ENCODE results near the gene FOXO6.

Gene FOXO6

DNA sequence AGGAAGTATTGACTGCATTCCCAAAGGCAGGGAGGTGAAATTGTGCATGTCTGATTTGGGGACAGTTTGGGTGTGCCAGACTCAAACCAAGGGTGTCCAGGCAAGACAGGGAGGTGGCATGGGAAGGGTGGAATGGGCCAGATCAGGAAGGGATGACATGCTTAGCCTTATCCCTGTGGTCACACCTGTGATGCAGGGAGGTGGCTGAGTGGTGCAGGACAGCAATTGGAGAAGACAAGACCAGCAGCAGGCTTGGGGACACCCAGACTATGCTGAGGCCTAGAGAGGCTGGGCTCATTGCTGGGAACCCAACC, 4.0 kb downstream of the FOXO6 start:
- Histone ChIP-seq H3K4ac (ENCODE audit: low read length) (peak overlapping the region; percentile 78), H2BK120ac (ENCODE audit: low read depth, low read length) (peak overlapping the region; percentile 97), H3K4me2 (ENCODE audit: insufficient read depth, low read length, poor library complexity, severe bottlenecking) (no peak overlapping the region), H2AK5ac (ENCODE audit: low read depth, low read length) (peak overlapping the region; percentile 96), H3K4me1 (ENCODE audit: control insufficient read depth in 2 of 2, insufficient read depth in 1 of 2, low read depth in 1 of 2, low read length in 2 of 2) (peaks cover 12 to 31% of the 10 kb centered on the region in 2 donors), H3K23ac (ENCODE audit: low read depth, low read length, poor library complexity) (peak overlapping the region; percentile 87), H3K9me3 (replicated peaks in 1 of 2; ENCODE audit: control insufficient read depth in 2 of 2, insufficient read depth in 1 of 2, low read depth in 1 of 2, low read length in 2 of 2) (peaks cover 0 to 2% of the 10 kb centered on the region in 2 donors), H3K27me3 (ENCODE audit: control insufficient read depth in 3 of 3, insufficient read depth in 3 of 3, low read depth in 1 of 3, low read length in 3 of 3) (peaks cover 10 to 80% (median 58%) of the 10 kb centered on the region in 3 experiments), H3K9ac (ENCODE audit: low read depth, low read length, poor library complexity) (no peak overlapping the region), H3K27ac (replicated peaks; ENCODE audit: low read length) (no peak overlapping the region), H3K4me3 (ENCODE audit: low read length in 2 of 2) (no peak overlapping the region), H4K8ac (ENCODE audit: low read depth, low read length) (no peak overlapping the region), H3K36me3 (replicated peaks in 1 of 2; ENCODE audit: control insufficient read depth in 2 of 2, insufficient read depth in 2 of 2, low read length in 2 of 2) (no peaks in the 10 kb centered on the region), H2BK5ac (ENCODE audit: low read length) (peak overlapping the region; percentile 62), H2AFZ (ENCODE audit: low read length) (no peak overlapping the region), H2BK15ac (ENCODE audit: low read length) (peak overlapping the region; percentile 81), H3K79me1 (ENCODE audit: low read depth, low read length) (no peaks in the 10 kb centered on the region), H3K18ac (ENCODE audit: low read length) (peak overlapping the region; percentile 92), H3K14ac (ENCODE audit: low read length) (no peak overlapping the region), H4K91ac (ENCODE audit: low read depth, low read length, poor library complexity) (no peak overlapping the region), H2BK12ac (ENCODE audit: low read length) (peak overlapping the region; percentile 92)
- no peak for DNase-seq (ENCODE audit: low spot score)

DNA sequence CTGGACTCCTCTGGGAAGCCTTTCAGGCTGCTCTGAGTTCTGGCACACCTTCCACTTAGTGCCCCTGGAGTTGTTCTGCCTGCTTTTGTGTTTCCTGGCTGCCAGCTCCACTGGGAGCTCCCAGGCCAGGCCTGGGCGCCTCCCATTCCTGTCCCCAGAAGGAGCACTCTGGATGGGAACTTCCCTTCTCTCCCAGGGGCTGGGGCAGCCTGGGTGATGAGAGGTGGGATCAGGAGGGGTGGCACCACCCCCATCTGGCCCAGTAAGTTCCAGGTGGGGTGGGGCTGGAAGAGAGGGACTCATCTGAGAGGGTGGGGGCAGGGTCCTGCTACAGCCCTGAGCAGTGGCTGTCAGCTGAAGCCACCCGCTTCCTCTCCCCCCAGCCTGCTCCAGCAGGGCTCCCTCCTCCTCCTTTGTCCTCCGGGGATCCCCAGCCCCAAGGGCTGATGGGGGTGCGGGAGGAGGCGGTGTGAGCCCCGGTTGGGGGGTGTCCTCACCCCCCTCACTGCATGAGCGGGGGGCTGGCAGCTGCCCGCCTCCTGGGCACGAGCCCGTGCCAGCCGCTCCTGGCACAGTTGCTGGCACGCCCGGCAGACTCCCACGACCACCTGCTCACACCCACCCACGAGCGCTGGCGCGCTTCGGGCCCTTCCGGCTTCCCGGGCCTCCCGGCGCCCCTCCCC, 4.7 kb downstream of the FOXO6 start:
- Histone ChIP-seq H3K4me3 (ENCODE audit: low read length in 2 of 2) (peak overlapping the region in 1 of 2 donors; percentile 47), H3K9me3 (replicated peaks in 1 of 2; ENCODE audit: control insufficient read depth in 2 of 2, insufficient read depth in 1 of 2, low read depth in 1 of 2, low read length in 2 of 2) (peaks cover 0 to 2% of the 10 kb centered on the region in 2 donors), H2BK120ac (ENCODE audit: low read depth, low read length) (peak overlapping the region; percentile 97), H2BK12ac (ENCODE audit: low read length) (peak overlapping the region; percentile 73), H2AFZ (ENCODE audit: low read length) (peak overlapping the region; percentile 61), H3K4ac (ENCODE audit: low read length) (peak overlapping the region; percentile 53), H4K91ac (ENCODE audit: low read depth, low read length, poor library complexity) (no peak overlapping the region), H3K79me1 (ENCODE audit: low read depth, low read length) (no peaks in the 10 kb centered on the region), H3K9ac (ENCODE audit: low read depth, low read length, poor library complexity) (peak overlapping the region; percentile 81), H4K8ac (ENCODE audit: low read depth, low read length) (no peak overlapping the region), H3K23ac (ENCODE audit: low read depth, low read length, poor library complexity) (peak overlapping the region; percentile 87), H2BK15ac (ENCODE audit: low read length) (peak overlapping the region; percentile 81), H3K27ac (replicated peaks; ENCODE audit: low read length) (no peak overlapping the region), H2BK5ac (ENCODE audit: low read length) (peak overlapping the region; percentile 62), H2AK5ac (ENCODE audit: low read depth, low read length) (peak overlapping the region; percentile 96), H3K4me1 (ENCODE audit: control insufficient read depth in 2 of 2, insufficient read depth in 1 of 2, low read depth in 1 of 2, low read length in 2 of 2) (peaks cover 12 to 29% of the 10 kb centered on the region in 2 donors), H3K14ac (ENCODE audit: low read length) (peak overlapping the region; percentile 8), H3K36me3 (replicated peaks in 1 of 2; ENCODE audit: control insufficient read depth in 2 of 2, insufficient read depth in 2 of 2, low read length in 2 of 2) (no peaks in the 10 kb centered on the region), H3K27me3 (ENCODE audit: control insufficient read depth in 3 of 3, insufficient read depth in 3 of 3, low read depth in 1 of 3, low read length in 3 of 3) (peaks cover 10 to 80% (median 58%) of the 10 kb centered on the region in 3 experiments), H3K18ac (ENCODE audit: low read length) (peak overlapping the region; percentile 92), H3K4me2 (ENCODE audit: insufficient read depth, low read length, poor library complexity, severe bottlenecking) (peak overlapping the region; percentile 84)
- WGBS, 2 donors (ENCODE audit: extremely low coverage in 2 of 2, insufficient read length in 2 of 2, insufficient replicate concordance in 1 of 2), result no CpG with 5 or more reads among the region's 23 CpGs
- DNase-seq (ENCODE audit: low spot score), result no peak

DNA sequence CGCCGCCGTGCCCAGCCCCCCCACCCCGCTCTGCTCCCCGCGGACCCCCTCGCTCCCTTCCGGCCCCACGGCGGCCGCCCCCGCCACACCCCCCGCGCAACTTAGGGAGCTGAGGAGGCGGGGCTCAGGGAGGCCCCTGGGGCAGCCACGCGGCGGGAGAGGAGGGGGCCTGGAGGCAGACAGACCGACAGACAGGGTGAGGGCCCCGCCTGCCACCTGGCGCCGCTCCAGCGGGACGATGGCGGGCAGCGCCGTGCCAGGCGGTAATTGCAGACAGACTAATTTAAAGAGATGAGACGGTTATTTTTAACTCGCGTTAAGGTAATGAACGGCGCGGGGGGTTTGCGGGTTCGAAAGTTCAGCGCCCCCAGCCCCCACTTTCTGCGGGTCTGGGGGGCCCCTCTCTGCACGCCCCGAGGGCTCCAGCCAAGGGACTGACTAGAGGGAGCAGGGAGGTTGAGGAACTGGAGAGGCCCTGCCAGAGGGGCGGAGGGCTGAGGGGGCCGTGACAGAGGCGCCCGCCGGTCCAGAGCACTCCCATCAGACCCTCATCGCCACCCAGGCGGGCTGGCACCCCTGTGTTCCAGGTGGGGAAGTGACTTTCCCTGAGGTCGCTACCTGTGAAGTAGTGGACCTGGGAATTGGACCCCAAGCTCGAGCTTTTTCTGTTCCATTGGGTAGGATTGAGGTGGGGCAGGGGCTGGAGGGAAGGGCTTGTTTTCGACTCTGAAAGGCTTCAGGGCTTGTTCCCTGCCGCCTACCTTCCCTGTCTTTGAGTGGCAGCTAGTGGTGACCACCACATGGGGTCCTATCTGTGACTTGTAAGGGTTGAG, 5.4 kb downstream of the FOXO6 start:
- Histone ChIP-seq H3K4ac (ENCODE audit: low read length) (no peak overlapping the region), H2BK5ac (ENCODE audit: low read length) (peak overlapping the region; percentile 62), H3K4me2 (ENCODE audit: insufficient read depth, low read length, poor library complexity, severe bottlenecking) (peak overlapping the region; percentile 84), H2AFZ (ENCODE audit: low read length) (peak overlapping the region; percentile 61), H4K91ac (ENCODE audit: low read depth, low read length, poor library complexity) (no peak overlapping the region), H3K4me1 (ENCODE audit: control insufficient read depth in 2 of 2, insufficient read depth in 1 of 2, low read depth in 1 of 2, low read length in 2 of 2) (peaks cover 19 to 33% of the 10 kb centered on the region in 2 donors), H3K9ac (ENCODE audit: low read depth, low read length, poor library complexity) (no peak overlapping the region), H2AK5ac (ENCODE audit: low read depth, low read length) (peak overlapping the region; percentile 88), H3K23ac (ENCODE audit: low read depth, low read length, poor library complexity) (peak overlapping the region; percentile 27), H4K8ac (ENCODE audit: low read depth, low read length) (no peak overlapping the region), H2BK120ac (ENCODE audit: low read depth, low read length) (peak overlapping the region; percentile 97), H3K18ac (ENCODE audit: low read length) (peak overlapping the region; percentile 88), H3K9me3 (replicated peaks in 1 of 2; ENCODE audit: control insufficient read depth in 2 of 2, insufficient read depth in 1 of 2, low read depth in 1 of 2, low read length in 2 of 2) (peaks cover 0 to 2% of the 10 kb centered on the region in 2 donors), H3K36me3 (replicated peaks in 1 of 2; ENCODE audit: control insufficient read depth in 2 of 2, insufficient read depth in 2 of 2, low read length in 2 of 2) (no peaks in the 10 kb centered on the region), H3K4me3 (ENCODE audit: low read length in 2 of 2) (peak overlapping the region in 1 of 2 donors; percentile 70), H3K14ac (ENCODE audit: low read length) (no peak overlapping the region), H2BK12ac (ENCODE audit: low read length) (no peak overlapping the region), H3K27me3 (ENCODE audit: control insufficient read depth in 3 of 3, insufficient read depth in 3 of 3, low read depth in 1 of 3, low read length in 3 of 3) (peaks cover 10 to 79% (median 58%) of the 10 kb centered on the region in 3 experiments), H3K79me1 (ENCODE audit: low read depth, low read length) (no peaks in the 10 kb centered on the region), H2BK15ac (ENCODE audit: low read length) (peak overlapping the region; percentile 81), H3K27ac (replicated peaks; ENCODE audit: low read length) (no peak overlapping the region)
- WGBS, 2 donors (ENCODE audit: extremely low coverage in 2 of 2, insufficient read length in 2 of 2, insufficient replicate concordance in 1 of 2), result no CpG with 5 or more reads among the region's 51 CpGs
- no peak for DNase-seq (ENCODE audit: low spot score)

DNA sequence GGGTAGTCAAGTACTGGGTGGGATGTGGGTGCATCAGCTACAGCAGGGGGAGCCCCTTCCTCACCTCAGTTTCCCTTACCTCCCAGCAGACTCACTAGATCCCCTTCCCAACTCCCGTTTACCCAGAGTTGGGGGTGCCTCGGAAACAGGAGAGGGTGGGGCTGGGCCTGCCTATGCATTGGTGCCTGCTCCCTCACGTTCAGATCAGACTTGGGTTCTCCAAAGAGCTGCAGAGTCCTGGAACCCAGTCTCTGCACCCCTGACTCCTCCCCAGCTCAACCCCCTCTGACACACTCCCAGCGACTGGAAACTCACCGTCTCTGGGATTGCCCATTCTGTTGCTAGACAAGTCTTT, 6.0 kb downstream of the FOXO6 start:
- Histone ChIP-seq H3K4me2 (ENCODE audit: insufficient read depth, low read length, poor library complexity, severe bottlenecking) (no peak overlapping the region), H3K27me3 (ENCODE audit: control insufficient read depth in 3 of 3, insufficient read depth in 3 of 3, low read depth in 1 of 3, low read length in 3 of 3) (peaks cover 9 to 73% (median 53%) of the 10 kb centered on the region in 3 experiments), H3K27ac (replicated peaks; ENCODE audit: low read length) (no peak overlapping the region), H3K36me3 (replicated peaks in 1 of 2; ENCODE audit: control insufficient read depth in 2 of 2, insufficient read depth in 2 of 2, low read length in 2 of 2) (no peaks in the 10 kb centered on the region), H3K79me1 (ENCODE audit: low read depth, low read length) (no peaks in the 10 kb centered on the region), H3K9ac (ENCODE audit: low read depth, low read length, poor library complexity) (no peak overlapping the region), H2BK12ac (ENCODE audit: low read length) (no peak overlapping the region), H3K4ac (ENCODE audit: low read length) (no peak overlapping the region), H3K4me3 (ENCODE audit: low read length in 2 of 2) (no peak overlapping the region), H3K14ac (ENCODE audit: low read length) (no peak overlapping the region), H2AFZ (ENCODE audit: low read length) (no peak overlapping the region), H2BK5ac (ENCODE audit: low read length) (no peak overlapping the region), H3K18ac (ENCODE audit: low read length) (peak overlapping the region; percentile 74), H2BK120ac (ENCODE audit: low read depth, low read length) (no peak overlapping the region), H3K4me1 (ENCODE audit: control insufficient read depth in 2 of 2, insufficient read depth in 1 of 2, low read depth in 1 of 2, low read length in 2 of 2) (peaks cover 21 to 37% of the 10 kb centered on the region in 2 donors), H2BK15ac (ENCODE audit: low read length) (no peak overlapping the region), H3K9me3 (replicated peaks in 1 of 2; ENCODE audit: control insufficient read depth in 2 of 2, insufficient read depth in 1 of 2, low read depth in 1 of 2, low read length in 2 of 2) (peaks cover 0 to 2% of the 10 kb centered on the region in 2 donors), H4K8ac (ENCODE audit: low read depth, low read length) (no peak overlapping the region), H3K23ac (ENCODE audit: low read depth, low read length, poor library complexity) (peak overlapping the region; percentile 92), H2AK5ac (ENCODE audit: low read depth, low read length) (no peak overlapping the region), H4K91ac (ENCODE audit: low read depth, low read length, poor library complexity) (no peak overlapping the region)
- no peak for DNase-seq (ENCODE audit: low spot score)
- no CpG with 5 or more reads among the region's 5 CpGs for WGBS, 2 donors (ENCODE audit: extremely low coverage in 2 of 2, insufficient read length in 2 of 2, insufficient replicate concordance in 1 of 2)
